ENCODE results near the gene DESI1. TPM values are rescaled to one million over a fixed set of nuclear protein-coding genes. Genes with fewer than 3 reads are reported as not detected.
"Not testable (repeated sequence)": the region's sequence is repeated elsewhere in the genome, so short reads cannot be mapped to it uniquely, and the experiment has no call there.

DESI1 gene
- 41.6 TPM for total RNA-seq
- long read RNA-seq, transcript DESI1-201 (6 exons, 3,833 nt) = major isoform, 24 of 33 reads
- long read RNA-seq, partial matches to known transcripts = 0 of 33 reads
- long read RNA-seq, other reads (novel, unspliced or antisense) = 9 of 33 reads

GRCh38 chr22:41620589-41621098, at the start of gene DESI1:
Gene DESI1, minus strand, starts transcription at chr22:41621043. Its CDS starts 204 bp downstream, at chr22:41620839.
- ATAC-seq = peak; percentile 36

GRCh38 chr22:41668971-41669911, 48.4 kb upstream of the DESI1 start:
- peak; percentile 31 for DNase-seq (ENCODE audit: missing footprints)
- ATAC-seq = no peak
- intact Hi-C loops (cut with DNase I) = no loop called here

More at GRCh38 chr22:41620589-41621098, at the start of gene DESI1:
- intact Hi-C loops (cut with DNase I) = loop anchor here (2.0 kb wide), 1 partner anchor 32 kb away; the partner anchor contains the start of gene PMM1
- DNase-seq (ENCODE audit: missing footprints) = no peak

- no peak for ATAC-seq
- intact Hi-C loops (cut with DNase I) = no loop called here
Observed at GRCh38 chr22:41664951-41665350, 44.1 kb upstream of the DESI1 start.

GRCh38 chr22:41664490-41664889, 43.6 kb upstream of the DESI1 start:
- ATAC-seq (no peak), DNase-seq (ENCODE audit: missing footprints) (no peak)
- intact Hi-C loops (cut with DNase I) = no loop called here

More at GRCh38 chr22:41664951-41665350, 44.1 kb upstream of the DESI1 start:
- peak; percentile 5 for DNase-seq (ENCODE audit: missing footprints)

- peak; percentile 16 for DNase-seq (ENCODE audit: missing footprints)
- ATAC-seq; intact Hi-C loops (cut with DNase I): not testable (repeated sequence)
Observed at GRCh38 chr22:41663594-41663993, 42.8 kb upstream of the DESI1 start.

- DNase-seq (ENCODE audit: missing footprints) (no peak), ATAC-seq (no peak)
- intact Hi-C loops (cut with DNase I) = no loop called here
Observed at GRCh38 chr22:41661713-41662112, 40.9 kb upstream of the DESI1 start.

- DNase-seq (ENCODE audit: missing footprints) (no peak), ATAC-seq (no peak)
- intact Hi-C loops (cut with DNase I) = no loop called here
Observed at GRCh38 chr22:41661088-41661487, 40.2 kb upstream of the DESI1 start.

- no peak for DNase-seq (ENCODE audit: missing footprints)
- intact Hi-C loops (cut with DNase I) = no loop called here
- ATAC-seq = peak; percentile 92
Observed at GRCh38 chr22:41660416-41660815, 39.6 kb upstream of the DESI1 start.

- intact Hi-C loops (cut with DNase I) = no loop called here
- ATAC-seq (peak; percentile 77), DNase-seq (ENCODE audit: missing footprints) (no peak)
Observed at GRCh38 chr22:41659941-41660340, 39.1 kb upstream of the DESI1 start.

- DNase-seq (ENCODE audit: missing footprints) (no peak), ATAC-seq (no peak)
- intact Hi-C loops (cut with DNase I) = no loop called here
Observed at GRCh38 chr22:41658869-41659268, 38.0 kb upstream of the DESI1 start.

GRCh38 chr22:41657709-41658108, 36.9 kb upstream of the DESI1 start:
- DNase-seq (ENCODE audit: missing footprints) (no peak), ATAC-seq (no peak)
- intact Hi-C loops (cut with DNase I) = no loop called here

GRCh38 chr22:41656556-41656955, 35.7 kb upstream of the DESI1 start:
- ATAC-seq (no peak), DNase-seq (ENCODE audit: missing footprints) (no peak)
- intact Hi-C loops (cut with DNase I) = no loop called here

GRCh38 chr22:41654322-41654721, 33.5 kb upstream of the DESI1 start:
- intact Hi-C loops (cut with DNase I) = no loop called here
- ATAC-seq (no peak), DNase-seq (ENCODE audit: missing footprints) (no peak)

GRCh38 chr22:41650821-41651220, 30.0 kb upstream of the DESI1 start:
- intact Hi-C loops (cut with DNase I) = no loop called here
- no peak for ATAC-seq

GRCh38 chr22:41650229-41650628, 29.4 kb upstream of the DESI1 start:
- DNase-seq (ENCODE audit: missing footprints) = no peak
- intact Hi-C loops (cut with DNase I) = no loop called here
- no peak for ATAC-seq

More at GRCh38 chr22:41650821-41651220, 30.0 kb upstream of the DESI1 start:
- no peak for DNase-seq (ENCODE audit: missing footprints)

GRCh38 chr22:41648432-41648831, 27.6 kb upstream of the DESI1 start:
- ATAC-seq = no peak
- intact Hi-C loops (cut with DNase I) = no loop called here
- no peak for DNase-seq (ENCODE audit: missing footprints)

- ATAC-seq = no peak
- no peak for DNase-seq (ENCODE audit: missing footprints)
- intact Hi-C loops (cut with DNase I) = no loop called here
Observed at GRCh38 chr22:41647771-41648170, 26.9 kb upstream of the DESI1 start.

- DNase-seq (ENCODE audit: missing footprints) = no peak
- intact Hi-C loops (cut with DNase I) = no loop called here
- ATAC-seq = no peak
Observed at GRCh38 chr22:41642331-41643110, 21.7 kb upstream of the DESI1 start.

GRCh38 chr22:41641854-41642253, 21.0 kb upstream of the DESI1 start:
- intact Hi-C loops (cut with DNase I) = no loop called here
- DNase-seq (ENCODE audit: missing footprints) (no peak), ATAC-seq (no peak)

Measured in Right ventricle myocardium inferior (tissue), 1 donor.